Measurements from ENCODE around the gene PDZD7.

Gene PDZD7

GRCh38 chr10:101000915-101001658 is 29.8 kb downstream of the PDZD7 start:
- peak; percentile 95 for DNase-seq (ENCODE audit: low spot score)

DNA sequence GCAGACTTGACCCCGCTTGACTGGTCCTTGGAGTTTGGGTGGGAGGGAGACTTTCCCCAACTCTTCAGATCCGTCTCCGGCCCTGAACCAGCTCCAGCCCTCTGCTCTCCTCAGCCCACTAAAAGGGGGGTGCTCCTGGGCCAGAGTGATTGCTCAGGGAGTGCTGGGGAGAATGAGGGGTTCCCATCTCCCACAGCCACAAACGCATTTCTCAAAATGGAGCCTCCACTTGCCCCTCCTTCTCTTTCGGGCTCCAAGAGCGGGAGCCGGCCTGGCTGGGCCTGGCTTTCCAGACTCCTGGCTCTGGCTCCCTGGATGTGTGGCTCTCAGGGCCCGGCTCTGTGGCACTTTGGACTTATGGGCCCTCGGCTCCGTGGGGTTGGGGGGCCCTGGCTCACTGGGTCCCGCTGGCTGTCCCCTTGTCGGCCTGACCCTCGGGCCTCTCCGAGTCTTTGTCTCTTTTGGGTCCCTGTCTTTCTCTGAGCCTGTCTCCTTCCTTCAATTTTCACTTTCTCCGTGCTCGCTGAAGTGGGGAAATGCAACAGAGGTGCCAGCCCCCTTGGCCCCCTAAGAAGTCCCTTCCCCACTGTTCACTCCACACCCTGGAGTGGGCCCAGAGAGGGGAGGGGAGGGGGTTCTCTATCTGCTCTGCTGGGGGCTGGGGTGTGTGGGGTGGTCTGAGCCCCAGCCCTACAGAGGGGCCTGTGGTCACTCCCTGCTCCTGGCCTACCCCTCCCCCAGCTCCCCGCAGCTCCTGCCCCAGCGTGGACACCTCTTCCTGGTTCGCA is 30.6 kb downstream of the PDZD7 start:
- DNase-seq (ENCODE audit: low spot score): no peak

- no peak for DNase-seq (ENCODE audit: low spot score)
Observed at GRCh38 chr10:100999742-101000126, 31.2 kb downstream of the PDZD7 start, which contains the start of gene LZTS2. Gene LZTS2 (plus strand): TSS chr10:100999808. CDS start chr10:101002539, 2,731 bp downstream.

- no peak for DNase-seq (ENCODE audit: low spot score)
Observed at GRCh38 chr10:100998991-100999741, 31.8 kb downstream of the PDZD7 start.

DNA sequence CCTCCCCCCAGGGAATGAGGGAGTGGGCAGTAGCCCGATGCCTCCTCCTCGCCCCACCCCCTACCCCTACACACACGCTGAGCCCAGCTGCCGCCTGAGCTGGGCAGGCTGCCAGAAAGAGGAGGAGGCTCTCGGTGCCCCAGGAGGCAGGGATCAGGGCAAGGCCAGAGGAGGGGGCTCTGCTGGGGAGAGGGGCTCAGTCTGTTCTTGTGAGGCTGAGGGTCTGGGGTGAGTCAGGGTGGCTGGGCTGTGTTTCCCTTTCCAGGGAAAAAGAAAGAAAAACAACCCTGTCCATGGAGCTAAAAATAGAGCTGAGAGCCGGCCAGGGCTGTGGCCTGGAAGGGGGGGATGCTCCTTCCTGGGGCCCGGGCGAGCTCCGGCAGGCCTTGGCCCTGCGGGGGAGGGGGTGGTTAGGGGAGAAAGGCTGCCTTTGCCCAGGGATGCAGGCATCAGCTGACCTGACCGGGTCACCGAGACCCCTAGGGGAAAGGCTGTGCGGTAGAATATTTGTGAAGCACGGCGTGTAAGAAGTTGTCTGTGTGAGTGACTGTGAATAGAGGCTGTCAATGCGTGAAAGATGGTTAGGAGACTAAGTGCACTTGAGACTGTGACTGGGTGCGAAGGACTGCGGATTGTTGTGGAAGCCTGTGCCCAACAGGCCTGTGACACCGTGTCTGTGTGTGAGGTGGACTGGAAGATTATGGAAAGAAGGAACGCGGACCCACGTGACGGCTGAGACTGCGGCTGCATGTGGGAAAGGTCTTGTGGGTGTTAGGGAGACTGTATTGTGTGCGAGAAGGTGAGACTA is 32.5 kb downstream of the PDZD7 start:
- DNase-seq (ENCODE audit: low spot score): peak; percentile 75

DNA sequence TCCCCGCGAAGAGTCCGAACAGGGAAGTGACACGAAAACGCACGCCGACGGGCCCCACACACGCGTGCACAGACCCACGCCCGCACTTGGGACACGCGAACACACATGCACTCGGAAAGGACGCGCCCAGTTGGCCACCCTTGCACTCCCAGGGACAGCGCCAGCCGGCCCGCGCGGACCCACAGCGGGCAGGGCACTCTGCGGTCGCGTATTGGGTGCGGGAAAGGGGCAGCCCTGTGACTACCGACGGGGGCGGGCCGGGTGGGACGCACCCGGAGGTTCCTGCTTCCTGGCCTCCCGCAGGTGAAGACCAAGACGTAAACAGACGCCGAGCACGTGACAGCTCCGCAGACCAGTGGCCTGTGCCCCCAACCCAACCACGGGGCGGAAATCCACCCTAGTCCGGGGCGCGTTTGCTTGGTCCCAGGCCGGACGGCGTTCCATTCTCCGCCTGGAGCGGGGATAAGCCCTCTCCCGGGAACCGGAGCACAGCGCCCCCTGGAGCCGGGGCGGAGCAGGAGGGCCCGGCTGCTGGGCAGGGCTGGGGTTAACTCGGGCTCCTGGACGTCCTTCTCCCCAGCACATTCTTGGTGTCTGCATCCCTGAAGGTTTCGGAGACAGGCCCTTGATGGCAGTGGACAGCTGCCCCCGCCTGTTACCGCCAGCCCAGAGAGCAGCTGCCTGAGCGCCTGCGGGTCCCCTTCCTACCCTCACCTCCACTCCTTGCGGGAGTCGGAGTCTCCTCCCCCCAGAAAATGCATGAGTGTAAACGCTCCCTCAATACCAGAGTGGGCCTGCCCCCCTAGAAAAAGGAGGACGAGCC is 33.4 kb downstream of the PDZD7 start:
- no peak for DNase-seq (ENCODE audit: low spot score)

- DNase-seq (ENCODE audit: low spot score): no peak
Observed at GRCh38 chr10:100996678-100997359, 34.1 kb downstream of the PDZD7 start.

GRCh38 chr10:100995181-100995580 is 35.7 kb downstream of the PDZD7 start:
- DNase-seq (ENCODE audit: low spot score): no peak

DNA sequence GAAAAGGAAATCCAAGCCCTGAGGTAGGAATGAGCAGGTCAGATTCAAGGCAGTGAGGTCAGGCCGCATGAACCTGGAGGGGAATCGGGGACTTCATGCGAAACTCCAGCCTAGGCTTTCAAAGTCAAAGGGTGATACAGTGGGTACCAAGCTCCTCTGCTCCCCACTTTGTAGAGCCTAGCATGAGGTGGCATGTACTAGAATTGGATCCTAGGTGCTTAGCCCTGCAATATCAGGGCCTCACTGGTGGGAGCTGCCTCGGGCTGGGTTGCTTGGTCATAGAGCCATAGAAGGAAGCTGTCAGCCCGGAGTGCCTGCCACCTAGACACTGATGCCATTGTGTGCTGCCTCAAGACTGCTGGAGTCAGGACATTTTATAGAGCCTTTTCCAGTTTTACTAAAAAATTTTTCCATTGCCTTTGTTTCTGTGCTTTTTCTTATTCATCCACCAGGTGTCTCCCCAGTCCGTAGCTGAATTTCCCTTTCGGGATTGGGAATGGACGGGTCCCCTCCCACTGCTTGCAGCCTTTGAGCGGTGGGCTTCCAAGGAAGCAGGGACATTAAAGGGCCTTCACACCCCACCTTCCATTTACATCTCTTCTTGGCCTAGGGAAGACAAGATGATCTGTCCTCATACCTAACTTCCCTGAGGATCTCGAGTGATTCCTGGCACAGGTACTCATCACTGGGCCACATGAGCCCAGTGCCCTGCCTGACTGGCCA is 36.8 kb downstream of the PDZD7 start:
- DNase-seq (ENCODE audit: low spot score): no peak

GRCh38 chr10:100989088-100989487 is 41.8 kb downstream of the PDZD7 start:
- DNase-seq (ENCODE audit: low spot score): no peak

DNA sequence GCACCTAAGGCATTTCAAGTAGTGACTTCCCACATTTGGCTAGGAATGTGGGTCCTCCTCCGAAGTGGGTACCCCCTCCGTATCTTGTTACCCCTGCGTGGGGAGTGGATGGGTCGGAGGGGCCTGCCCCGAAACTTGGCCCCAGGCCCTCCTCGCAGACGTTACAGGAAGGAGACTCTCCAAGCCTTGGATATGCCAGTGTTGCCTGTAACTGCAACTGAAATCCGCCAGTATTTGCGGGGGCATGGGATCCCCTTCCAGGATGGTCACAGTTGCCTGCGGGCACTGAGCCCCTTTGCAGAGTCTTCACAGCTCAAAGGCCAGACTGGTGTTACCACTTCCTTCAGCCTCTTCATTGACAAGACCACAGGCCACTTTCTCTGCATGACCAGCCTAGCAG is 42.8 kb downstream of the PDZD7 start:
- DNase-seq (ENCODE audit: low spot score): no peak

GRCh38 chr10:100987685-100988049 is 43.3 kb downstream of the PDZD7 start:
- DNase-seq (ENCODE audit: low spot score): no peak

GRCh38 chr10:100986952-100987684 is 43.8 kb downstream of the PDZD7 start, which contains the start of the genes MRPL43 and TWNK:
Gene MRPL43 (minus strand): TSS chr10:100987497. CDS start chr10:100987443, 54 bp downstream.
Gene TWNK (plus strand): TSS chr10:100987543. CDS start chr10:100988211, 668 bp downstream.
- DNase-seq (ENCODE audit: low spot score): no peak

- DNase-seq (ENCODE audit: low spot score): no peak
Observed at GRCh38 chr10:100986623-100986951, 44.3 kb downstream of the PDZD7 start.

- no peak for DNase-seq (ENCODE audit: low spot score)
Observed at GRCh38 chr10:100985336-100985735, 45.6 kb downstream of the PDZD7 start.

DNA sequence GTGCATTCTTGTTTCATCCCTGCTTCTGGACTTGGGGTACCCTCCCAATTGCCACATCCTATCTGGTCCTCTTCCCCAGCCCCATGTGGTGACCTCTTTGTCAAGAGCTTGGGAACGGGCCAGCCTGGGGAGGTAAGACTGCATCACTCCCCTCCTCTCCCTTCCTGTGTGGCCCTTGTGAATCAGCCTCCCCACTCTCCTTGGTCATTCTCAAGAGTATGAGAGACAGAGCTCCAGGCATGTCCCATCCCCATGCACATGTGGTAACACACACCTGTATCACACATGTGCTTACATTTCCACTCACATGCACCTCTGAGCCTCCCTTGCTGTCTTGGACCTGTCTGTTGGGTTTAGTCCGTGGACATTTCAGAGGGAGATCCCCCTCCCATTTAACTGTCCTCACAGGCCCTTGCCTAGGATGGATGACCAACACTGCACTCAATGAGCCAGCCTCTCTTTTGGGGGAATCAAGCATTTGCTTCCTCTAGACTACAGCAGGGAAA is 46.2 kb downstream of the PDZD7 start:
- DNase-seq (ENCODE audit: low spot score): no peak

DNA sequence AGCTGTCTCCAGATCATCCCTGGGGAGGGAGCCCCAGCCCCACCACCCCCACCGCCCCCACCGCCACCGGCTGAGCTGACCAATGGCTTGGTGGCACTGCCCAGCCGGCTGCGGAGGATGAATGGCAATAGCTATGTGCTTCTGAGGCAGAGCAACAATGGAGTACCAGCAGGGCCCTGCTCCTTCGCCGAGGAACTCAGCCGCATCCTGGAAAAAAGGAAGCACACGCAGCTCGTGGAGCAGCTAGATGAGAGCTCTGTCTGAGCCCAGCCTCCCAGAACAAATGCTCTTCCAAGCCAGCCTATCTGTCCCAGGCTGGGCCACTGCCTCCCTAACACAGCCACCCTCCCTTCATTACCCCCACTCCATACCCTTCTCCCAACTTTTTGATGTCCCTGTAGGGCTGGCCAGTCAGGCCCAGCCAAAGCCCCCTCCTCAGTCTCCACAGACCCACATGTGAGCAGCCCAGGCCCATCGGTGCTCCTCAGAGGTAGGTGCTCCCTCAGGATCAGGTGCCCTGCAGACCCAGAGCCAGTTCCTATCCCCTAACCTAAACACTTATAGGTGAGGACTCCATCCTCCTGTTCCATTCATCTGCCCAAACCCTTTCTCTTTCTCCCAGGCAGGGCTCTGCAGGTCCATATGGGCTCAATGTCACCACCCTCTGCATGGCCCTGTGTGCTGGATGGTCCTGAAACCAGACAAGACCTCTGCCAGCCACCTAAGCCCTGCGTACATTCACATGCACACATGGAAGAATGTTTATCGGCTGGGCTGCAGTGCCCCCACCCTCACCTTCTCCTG is 46.9 kb downstream of the PDZD7 start:
- no peak for DNase-seq (ENCODE audit: low spot score)
